ENCODE data around the gene SORBS1.

SORBS1 gene

GRCh38 chr10:95276367-95277200 is 284.6 kb downstream of the SORBS1 start:
- Histone ChIP-seq H3K4me1 (ENCODE audit: control insufficient read depth, insufficient read depth, low read length) (peaks cover 9% of the 10 kb centered on the region; the same call in 1 of the 2 replicates), H3K4me3 (ENCODE audit: low read depth, low read length) (no peak overlapping the region), H3K9me3 (ENCODE audit: control insufficient read depth, insufficient read depth, low read depth, low read length) (no peaks in the 10 kb centered on the region), H3K27ac (ENCODE audit: extremely low read depth, low read depth, low read length) (no peak overlapping the region), H3K36me3 (ENCODE audit: control insufficient read depth in 2 of 2, insufficient read depth in 1 of 2, low read length in 2 of 2) (peaks cover 0 to 1% of the 10 kb centered on the region in 2 experiments; a peak in 1 of 3 replicates)
- ChIA-PET POLR2A (interaction anchor here (0.6 to 0.9 kb wide), 3 partner anchors 10 to 106 kb away, joined by 3 to 4 read pairs (median 3); no protein-coding TSS in a partner anchor), CTCF (interaction anchor here (0.6 to 1.2 kb wide), 4 partner anchors 33 to 157 kb away, joined by 3 to 5 read pairs (median 3); no protein-coding TSS in a partner anchor)
- TF ChIP-seq KLF16 (tag by site-specific recombination; IDR thresholded peaks at IDR 0.05): 0 out of 2 replicates have a peak, but pooled peaks have one; percentile 29
- TF ChIP-seq KLF1 (tag by site-specific recombination; IDR thresholded peaks at IDR 0.05): peak; percentile 58
- TF ChIP-seq ZIC2 (tag by site-specific recombination; IDR thresholded peaks at IDR 0.05): peak; percentile 38; the same call in 1 of the 2 replicates
- TF ChIP-seq ZNF692 (tag by site-specific recombination; IDR thresholded peaks at IDR 0.05): no peak
- peak; percentile 94 for TF ChIP-seq ZNF362 (tag by site-specific recombination; IDR thresholded peaks at IDR 0.05)
- TF ChIP-seq SP7 (tag by site-specific recombination; IDR thresholded peaks at IDR 0.05): 0 out of 2 replicates have a peak, but pooled peaks have one; percentile 28
- TF ChIP-seq ZBTB17 (tag by site-specific recombination; IDR thresholded peaks at IDR 0.05): 0 out of 2 replicates have a peak, but pooled peaks have one; percentile 13
- no peak for TF ChIP-seq ZNF302 (tag by site-specific recombination; IDR thresholded peaks at IDR 0.05; ENCODE audit: low read depth)

- H3K4me1 ChIP-seq (ENCODE audit: control insufficient read depth, insufficient read depth, low read length): peaks cover 9% of the 10 kb centered on the region; the same call in 1 of the 2 replicates
Observed at GRCh38 chr10:95275726-95276366, 285.3 kb downstream of the SORBS1 start.

More at GRCh38 chr10:95275726-95276366, 285.3 kb downstream of the SORBS1 start:
- CTCF ChIA-PET: interaction anchor here (1.2 to 1.5 kb wide), 2 partner anchors 87 to 88 kb away, joined by 3 to 5 read pairs; no protein-coding TSS in a partner anchor
- H3K27ac ChIP-seq (ENCODE audit: extremely low read depth, low read depth, low read length): no peak overlapping the region
- peaks cover 0 to 6% of the 10 kb centered on the region in 2 experiments; a peak in 2 of 3 replicates for H3K36me3 ChIP-seq (ENCODE audit: control insufficient read depth in 2 of 2, insufficient read depth in 1 of 2, low read length in 2 of 2)
- no peaks in the 10 kb centered on the region for H3K9me3 ChIP-seq (ENCODE audit: control insufficient read depth, insufficient read depth, low read depth, low read length)
- TF ChIP-seq ZNF266 (tag by site-specific recombination; IDR thresholded peaks at IDR 0.05; ENCODE audit: low read depth): no peak
- no peak for TF ChIP-seq ZNF585B (tag by site-specific recombination; IDR thresholded peaks at IDR 0.05)
- TF ChIP-seq ZNF211 (tag by site-specific recombination; IDR thresholded peaks at IDR 0.05; ENCODE audit: low read depth): no peak
- TF ChIP-seq PRDM6 (tag by site-specific recombination; IDR thresholded peaks at IDR 0.05): peak; percentile 59
- TF ChIP-seq ATF2 (tag by site-specific recombination; IDR thresholded peaks at IDR 0.05; ENCODE audit: low read depth): peak; percentile 49; the same call in 1 of the 2 replicates
- TF ChIP-seq HOXD13 (CRISPR knock-in tag; IDR thresholded peaks at IDR 0.05; ENCODE audit: borderline replicate concordance): no peak
- POLR2A ChIA-PET: interaction anchor here (0.7 kb wide), 2 partner anchors 13 to 15 kb away, joined by 3 read pairs; no protein-coding TSS in a partner anchor
- H3K4me3 ChIP-seq (ENCODE audit: low read depth, low read length): no peak overlapping the region

All from HEK293 (cell line).